Measurements from ENCODE around the gene PLP2.
A peak's percentile ranks its signal among the peaks of the same experiment; 100 is the strongest.
"Not testable (repeated sequence)": the region's sequence is repeated elsewhere in the genome, so short reads cannot be mapped to it uniquely, and the experiment has no call there.

PLP2 gene

DNA sequence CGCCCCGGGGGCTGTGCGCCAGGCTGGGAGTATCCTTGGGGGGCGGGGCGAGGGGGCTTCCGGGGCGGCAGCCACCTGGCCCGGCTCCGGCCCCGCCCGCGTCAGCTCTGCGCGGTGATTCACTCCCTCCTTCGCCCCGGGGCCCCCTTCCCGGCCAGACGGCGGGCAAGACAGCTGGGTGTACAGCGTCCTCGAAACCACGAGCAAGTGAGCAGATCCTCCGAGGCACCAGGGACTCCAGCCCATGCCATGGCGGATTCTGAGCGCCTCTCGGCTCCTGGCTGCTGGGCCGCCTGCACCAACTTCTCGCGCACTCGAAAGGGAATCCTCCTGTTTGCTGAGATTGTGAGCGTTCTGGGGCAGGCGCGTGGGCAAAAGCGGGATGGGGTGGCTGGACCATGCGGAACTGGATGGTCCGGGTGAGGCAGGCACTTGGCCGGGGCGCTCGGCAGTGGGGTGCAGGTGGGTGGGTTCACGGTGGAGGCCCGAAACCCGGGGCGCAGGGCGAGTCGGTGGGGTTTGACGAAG, at the start of gene PLP2:
Gene PLP2 (plus strand): TSS at position 147 of the 528 bp plus-strand sequence. CDS start 103 bp downstream, at position 250.
- DNase-seq, result peak; percentile 76

GRCh38 chrX:49122499-49122898, 49.2 kb upstream of the PLP2 start:
- no peak for DNase-seq

DNA sequence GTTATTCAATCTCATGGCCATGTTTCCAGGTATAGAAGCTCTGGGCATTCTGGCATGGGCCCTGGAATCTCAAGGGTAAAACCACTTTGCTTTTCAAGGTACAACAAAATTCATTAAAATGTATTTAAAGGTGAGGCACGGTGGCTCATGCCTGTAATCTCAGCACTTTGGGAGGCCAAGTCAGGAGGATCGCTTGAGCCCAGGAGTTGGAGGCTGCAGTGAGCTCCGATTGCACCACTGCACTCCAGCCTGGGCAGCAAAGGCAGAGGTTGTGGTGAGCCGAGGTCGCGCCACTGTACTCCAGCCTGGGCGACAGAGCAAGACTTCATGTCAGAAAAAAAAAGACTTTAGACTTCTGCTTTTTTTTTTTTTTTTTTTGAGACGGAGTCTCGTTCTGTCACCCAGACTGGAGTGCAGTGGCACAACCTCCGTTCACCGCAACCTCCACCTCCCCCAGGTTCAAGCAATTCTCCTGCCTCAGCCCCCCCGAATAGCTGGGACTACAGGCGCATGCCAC, 43.9 kb upstream of the PLP2 start:
- DNase-seq, result peak; percentile 65

DNA sequence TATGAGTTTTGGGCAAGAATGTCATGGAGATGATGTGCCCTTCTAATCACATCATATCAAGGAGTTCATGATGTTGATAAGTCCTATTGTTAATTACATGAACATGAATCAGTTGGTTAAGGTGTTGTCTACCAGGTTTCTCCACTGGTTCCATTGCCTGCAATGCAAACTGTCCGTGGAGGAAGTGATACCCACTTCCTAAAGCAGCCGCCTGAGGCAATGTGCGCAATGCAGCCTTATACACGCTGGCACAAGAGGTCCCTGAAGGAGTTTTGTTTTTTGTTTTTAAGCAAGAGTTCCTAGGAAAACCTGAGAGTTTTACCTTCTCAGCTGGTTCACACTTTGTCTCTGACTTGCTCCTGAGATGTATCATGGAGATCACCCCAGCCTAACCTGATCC, 42.3 kb upstream of the PLP2 start:
- peak; percentile 47 for DNase-seq

- not testable (repeated sequence) for DNase-seq
Measured at GRCh38 chrX:49132275-49132674, 39.4 kb upstream of the PLP2 start.

- DNase-seq, result no peak
Measured at GRCh38 chrX:49133759-49134158, 37.9 kb upstream of the PLP2 start.

- DNase-seq, result no peak
Measured at GRCh38 chrX:49137492-49137891, 34.2 kb upstream of the PLP2 start.

- no peak for DNase-seq
Measured at GRCh38 chrX:49139713-49140112, 32.0 kb upstream of the PLP2 start.

- peak; percentile 61 for DNase-seq
Measured at GRCh38 chrX:49142264-49142663, 29.4 kb upstream of the PLP2 start.

DNA sequence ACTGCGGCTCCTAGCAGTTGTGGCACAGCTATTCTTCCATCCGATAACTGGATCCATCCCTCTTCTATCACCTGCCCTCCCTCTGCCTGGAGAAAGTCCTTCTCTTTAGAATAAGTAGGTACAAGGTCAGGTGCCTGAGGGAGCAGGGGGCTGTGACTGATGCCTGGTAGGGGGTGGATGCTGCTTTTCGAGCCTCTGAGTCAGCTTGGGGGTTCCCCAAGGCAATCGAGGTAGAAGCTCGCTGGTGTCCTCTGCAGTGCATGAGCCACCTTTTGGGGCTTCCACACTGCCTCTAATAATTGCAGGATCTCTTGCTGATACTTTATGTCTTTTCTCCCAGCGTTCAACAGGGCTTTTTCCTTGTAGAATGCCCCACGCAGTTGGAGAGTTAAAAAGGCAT, 28.5 kb upstream of the PLP2 start:
- DNase-seq, result not testable (repeated sequence)

DNA sequence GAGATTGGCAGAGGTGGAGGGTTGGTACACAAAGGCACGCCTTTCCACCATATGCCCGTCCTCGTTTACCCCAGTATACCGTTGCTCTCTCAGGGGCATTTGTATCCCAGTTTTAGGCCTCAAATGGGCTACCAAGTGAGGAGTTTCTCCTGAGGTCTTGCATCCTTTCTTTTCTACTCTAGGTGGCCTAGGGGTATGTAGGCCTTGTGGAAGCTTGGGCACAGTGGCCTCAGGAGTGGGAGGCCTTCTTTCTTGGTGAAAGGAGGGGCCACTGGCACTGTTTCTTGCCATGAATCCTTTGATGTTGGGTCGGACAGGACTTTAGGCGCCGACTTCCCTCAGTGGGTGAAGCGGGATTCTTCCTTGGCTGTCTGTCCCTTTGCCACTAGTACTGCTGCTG, 24.4 kb upstream of the PLP2 start:
- peak; percentile 48 for DNase-seq

DNA sequence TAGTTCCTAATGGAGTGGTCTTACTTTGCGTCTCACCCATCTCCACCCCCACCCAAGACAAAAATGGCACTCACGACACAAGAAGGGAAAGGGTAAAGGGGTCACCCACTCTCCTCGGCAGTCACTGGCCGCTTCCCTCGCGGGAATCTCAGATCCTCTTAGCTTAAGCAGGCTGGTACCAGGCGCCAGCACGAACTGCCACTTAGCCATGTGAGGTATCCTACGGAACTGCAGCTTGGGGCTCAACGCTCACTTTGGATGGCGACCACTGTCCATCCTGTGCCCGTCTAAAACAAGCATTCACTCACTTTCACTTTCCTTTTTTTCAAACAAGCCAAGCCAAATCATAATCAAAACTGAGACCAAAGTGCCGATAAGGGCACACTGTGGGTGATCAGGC, 23.8 kb upstream of the PLP2 start:
- DNase-seq, result peak; percentile 50

GRCh38 chrX:49148390-49149100, 23.2 kb upstream of the PLP2 start:
- DNase-seq, result peak; percentile 92

DNA sequence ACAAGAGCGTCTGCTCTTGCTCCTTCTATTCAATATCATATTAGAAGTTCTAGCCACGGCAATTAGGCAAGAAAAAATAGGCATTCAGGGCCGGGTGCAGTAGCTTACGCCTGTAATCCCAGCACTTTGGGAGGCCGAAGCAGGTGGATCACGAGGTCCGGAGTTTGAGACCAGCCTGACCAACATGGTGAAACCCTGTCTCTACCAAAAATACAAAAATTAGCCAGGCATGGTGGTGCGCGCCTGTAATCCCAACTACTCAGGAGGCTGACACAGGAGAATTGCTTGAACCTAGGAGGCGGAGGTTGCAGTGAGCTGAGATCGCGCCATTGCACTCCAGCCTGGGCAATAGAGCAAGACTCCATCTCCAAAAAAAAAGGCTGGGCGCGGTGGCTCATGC, 22.4 kb upstream of the PLP2 start:
- not testable (repeated sequence) for DNase-seq

GRCh38 chrX:49153467-49153866, 18.2 kb upstream of the PLP2 start:
- DNase-seq, result no peak

GRCh38 chrX:49155243-49155899, 16.3 kb upstream of the PLP2 start:
- DNase-seq, result peak; percentile 97

DNA sequence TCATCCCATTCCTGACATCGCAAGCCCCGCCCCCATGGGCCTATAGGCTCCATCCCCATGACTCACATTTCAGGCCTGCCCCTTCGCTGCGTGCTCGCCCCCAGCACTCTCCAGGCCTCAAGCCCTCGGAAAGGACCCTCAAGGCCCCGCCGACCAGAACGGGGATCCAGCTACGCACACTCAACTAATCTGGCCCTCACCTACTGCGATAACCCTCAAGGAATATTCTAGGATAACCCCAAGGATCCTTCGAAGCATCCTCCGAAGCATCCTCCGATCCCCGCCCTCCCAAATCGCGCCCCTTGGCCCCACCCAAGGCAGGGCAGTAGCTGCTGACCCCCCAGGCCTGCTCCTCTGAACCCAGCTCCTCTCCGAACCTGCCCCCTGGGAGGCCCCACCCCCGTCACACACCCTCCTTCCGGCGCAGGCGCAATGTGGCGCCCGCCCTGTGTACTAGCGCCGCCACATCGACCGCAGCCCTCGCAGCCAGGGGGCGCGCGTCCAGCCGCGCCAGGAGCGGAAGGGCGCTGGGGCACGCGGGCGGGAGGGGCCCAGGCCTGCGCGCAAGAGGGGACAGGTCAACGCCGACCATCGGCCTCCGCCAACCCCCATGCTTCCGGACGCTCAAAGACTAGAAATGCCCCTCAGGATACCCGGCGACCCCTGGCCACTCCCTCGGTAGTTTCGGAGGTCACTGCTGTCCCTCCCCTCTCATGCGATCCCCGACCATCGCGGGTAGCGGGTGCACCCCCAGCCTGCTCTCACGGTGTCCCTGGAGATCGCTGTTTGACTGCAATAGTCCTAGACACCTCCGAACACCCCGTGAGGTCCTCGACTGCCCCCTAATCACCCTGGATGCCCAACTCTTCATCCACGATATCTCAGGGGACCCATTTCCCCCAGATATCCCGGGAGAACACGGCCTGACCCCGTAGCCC, 15.5 kb upstream of the PLP2 start:
- DNase-seq, result peak; percentile 94

DNA sequence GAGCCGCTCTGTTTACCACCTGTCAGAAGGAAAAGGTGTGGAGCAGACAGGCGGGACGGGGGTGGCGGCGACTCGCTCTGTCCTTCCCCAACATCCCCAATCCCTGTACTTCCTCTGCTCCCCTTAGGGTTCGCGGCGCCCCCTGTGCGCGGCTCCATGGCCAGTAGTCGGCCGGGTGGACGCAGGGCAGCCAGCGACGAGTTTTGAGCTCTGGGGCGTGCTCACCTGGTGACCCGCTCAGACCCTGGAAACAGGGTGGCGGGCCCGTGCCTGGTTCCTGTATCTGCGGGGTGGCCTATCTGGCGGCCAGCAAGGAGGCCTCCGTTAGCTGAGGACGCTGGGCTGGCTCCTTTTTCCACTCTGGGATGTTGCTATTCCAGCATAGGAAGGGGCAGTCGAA, 14.5 kb upstream of the PLP2 start:
- DNase-seq, result no peak

GRCh38 chrX:49160908-49161307, 10.8 kb upstream of the PLP2 start:
- DNase-seq, result no peak

DNA sequence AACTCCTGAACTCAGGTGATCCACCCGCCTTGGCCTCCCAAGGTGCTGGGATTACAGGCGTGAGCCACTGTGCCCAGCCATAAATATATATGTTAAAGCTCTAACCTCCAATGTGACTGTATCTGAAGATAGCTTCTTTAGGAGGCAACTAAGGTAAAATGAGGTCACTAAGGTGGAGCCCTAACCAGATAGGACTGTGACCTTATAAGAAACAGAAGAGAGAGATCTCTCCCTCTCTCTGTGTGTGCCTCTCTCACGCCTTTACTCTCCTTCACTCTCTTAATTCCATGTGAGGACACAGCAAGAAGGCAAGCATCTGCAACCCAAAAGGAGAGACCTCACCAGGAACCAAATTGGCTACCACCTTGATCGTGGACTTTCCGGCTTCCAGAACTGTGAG, 10.1 kb upstream of the PLP2 start:
- DNase-seq, result no peak

DNA sequence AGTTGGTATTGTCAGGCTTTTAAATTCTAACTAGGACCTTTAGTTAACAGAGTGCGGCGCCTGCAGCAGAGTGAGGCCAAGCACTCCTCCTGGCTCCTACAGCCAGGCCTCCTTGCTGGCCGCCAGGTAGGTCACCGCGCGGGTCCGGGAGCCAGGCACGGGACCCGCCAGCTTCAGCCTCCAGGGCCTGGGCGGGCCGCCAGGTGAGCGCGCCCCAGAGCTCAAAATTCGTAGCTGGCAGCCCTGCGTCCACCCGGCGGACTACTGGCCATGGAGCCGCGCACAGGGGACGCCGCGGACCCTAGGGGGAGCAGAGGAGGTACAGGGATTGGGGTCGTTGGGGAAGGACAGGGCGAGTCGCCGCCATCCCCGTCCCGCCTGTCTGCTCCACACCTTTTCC, 9.1 kb upstream of the PLP2 start, which contains the start of gene MAGIX:
Gene MAGIX (plus strand): TSS at position 139 of the 400 bp plus-strand sequence. CDS start 132 bp downstream, at position 271.
- DNase-seq, result no peak

DNA sequence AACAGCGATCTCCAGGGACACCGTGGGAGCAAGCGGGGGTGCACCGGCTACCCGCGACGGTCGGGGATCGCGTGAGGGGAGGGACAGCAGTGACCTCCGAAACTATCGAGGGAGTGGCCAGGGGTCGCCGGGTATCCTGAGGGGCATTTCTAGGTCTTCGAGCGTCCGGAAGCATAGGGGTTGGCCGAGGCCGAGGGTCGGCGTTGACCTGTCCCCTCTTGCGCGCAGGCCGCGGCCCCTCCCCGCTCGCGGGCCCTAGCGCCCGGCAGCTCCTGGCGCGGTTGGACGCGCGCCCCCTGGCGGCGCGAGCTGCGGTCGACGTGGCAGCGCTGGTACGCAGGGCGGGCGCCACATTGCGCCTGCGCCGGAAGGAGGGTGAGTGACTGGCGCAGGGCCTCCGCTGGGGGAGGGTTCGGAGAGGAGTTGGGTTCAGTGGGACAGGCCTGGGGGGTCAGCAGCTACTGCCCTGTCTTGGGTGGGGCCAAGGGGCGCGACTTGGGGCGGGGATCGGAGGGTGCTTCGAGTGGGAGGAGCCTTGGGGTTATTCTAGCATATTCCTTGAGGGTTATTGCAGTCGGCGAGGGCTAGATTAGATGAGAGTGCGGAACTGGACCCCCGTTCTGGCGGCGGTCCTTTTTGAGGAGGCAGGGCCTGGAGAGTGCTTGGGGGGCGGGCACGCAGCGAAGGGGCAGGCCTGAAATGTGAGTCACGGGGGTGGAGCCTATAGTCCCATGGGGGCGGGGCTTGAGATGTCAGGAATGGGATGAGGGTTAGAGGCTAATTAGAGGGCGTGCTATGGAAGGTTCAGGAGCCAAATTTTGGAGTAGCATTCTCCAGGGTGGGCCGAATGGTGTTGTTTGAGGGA, 7.9 kb upstream of the PLP2 start:
- peak; percentile 96 for DNase-seq

Data from hematopoietic multipotent progenitor cell treated with erythropoietin and hydrocortisone succinate and interleukin-3 and kit ligand, for 4 days (in vitro differentiated cells).